T-helper 1 cell treated with Interleukin-12 subunit alpha and Interleukin-12 subunit beta and Interleukin-4 antibody, amounts not matched to agents 30 μg/mL and 1 μg/mL, for 36 hours (primary cell): Measurements from ENCODE around the gene NXPH1.

ENCODE experiments used
- H3K27ac Mint-ChIP-seq: one replicate; pipeline ENCODE4 v1.8.0; 2021; ENCODE audit warnings: mild to moderate bottlenecking, mixed read lengths
- H3K27me3 Mint-ChIP-seq: one replicate; pipeline ENCODE4 v1.8.0; 2021; ENCODE audit warnings: low read depth, mixed read lengths
- H3K36me3 Mint-ChIP-seq: one replicate; pipeline ENCODE4 v1.8.0; 2021; ENCODE audit warnings: low read depth, mixed read lengths
- H3K4me1 Mint-ChIP-seq: one replicate; pipeline ENCODE4 v1.8.0; 2021; ENCODE audit warnings: low read depth, mixed read lengths
- H3K4me3 Mint-ChIP-seq: one replicate; pipeline ENCODE4 v1.8.0; 2021; ENCODE audit warnings: mild to moderate bottlenecking, moderate library complexity, mixed read lengths
- H3K9me3 Mint-ChIP-seq: one replicate; pipeline ENCODE4 v1.8.0; 2021; ENCODE audit warnings: mixed read lengths

Gene NXPH1

DNA sequence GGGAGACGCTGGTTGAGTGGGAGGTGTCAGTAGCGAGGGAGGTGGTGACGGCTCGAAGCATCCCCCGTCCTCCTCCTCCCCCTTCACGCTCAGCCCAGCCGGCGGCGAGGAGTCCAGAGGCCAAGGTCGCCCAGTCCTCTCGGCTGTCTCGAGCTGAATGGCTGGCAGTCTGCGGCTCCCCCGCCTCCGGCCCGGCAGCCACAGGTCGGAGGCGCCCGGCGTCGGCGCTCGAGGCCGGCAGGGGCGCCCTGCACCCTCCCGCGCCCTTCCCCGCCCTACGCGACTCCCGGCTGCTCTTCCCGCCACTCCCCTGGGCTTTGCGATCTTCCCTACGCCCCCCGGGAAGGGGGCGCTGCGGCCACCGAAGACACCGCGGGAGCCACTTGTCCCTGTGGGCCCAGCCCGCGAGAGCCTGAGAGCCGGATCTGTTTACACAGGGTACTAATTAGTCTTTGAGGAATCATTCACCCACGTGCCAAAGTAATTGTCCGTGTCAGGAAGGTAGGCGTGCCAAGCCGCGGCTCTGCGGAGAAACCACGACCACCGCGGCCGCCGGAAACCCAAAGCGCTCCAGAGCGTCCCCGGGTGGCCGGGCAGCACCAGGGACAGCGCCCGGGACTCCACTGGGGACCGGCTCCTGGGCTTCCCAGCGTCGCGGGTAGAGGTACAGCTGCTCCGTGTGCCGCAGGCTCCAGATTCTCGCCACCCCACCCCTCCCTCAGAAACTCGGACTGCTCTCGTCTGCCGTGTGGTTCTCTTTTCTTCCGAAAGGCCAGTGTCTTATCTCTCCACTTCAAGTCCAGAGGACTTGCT lies at the start of gene NXPH1:
Gene NXPH1 (plus strand): TSS at position 133 of the 813 bp plus-strand sequence.
- Mint-ChIP-seq H3K4me1 (no peaks in the 10 kb centered on the region), H3K27ac (peak within 1 kb of the TSS; percentile 34), H3K36me3 (no peaks in the 10 kb centered on the region), H3K27me3 (peaks cover 75% of the 10 kb centered on the region), H3K4me3 (no peak within 1 kb of the TSS), H3K9me3 (no peaks in the 10 kb centered on the region)

DNA sequence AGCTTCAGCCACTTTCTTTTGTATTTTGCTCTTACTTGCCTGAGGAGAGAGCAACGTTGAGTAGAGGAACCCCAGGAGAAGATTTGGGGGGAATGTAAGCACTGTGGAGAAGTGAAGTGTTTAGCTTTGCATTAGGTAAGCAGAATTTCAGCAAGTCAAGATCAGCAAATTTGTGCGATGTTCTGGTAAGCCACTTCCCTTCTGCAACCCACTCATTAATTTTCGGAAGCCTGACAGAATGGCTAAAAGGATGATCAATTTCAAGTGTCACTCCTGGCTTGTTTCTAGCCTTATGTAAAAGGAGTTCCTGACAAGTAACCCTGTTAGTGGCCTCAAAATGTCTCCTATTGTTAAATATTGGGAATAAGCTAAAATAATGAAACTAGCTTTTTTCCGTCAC lies 48.5 kb upstream of the NXPH1 start:
- Mint-ChIP-seq H3K27ac (no peak overlapping the region), H3K4me3 (no peak overlapping the region), H3K36me3 (no peaks in the 10 kb centered on the region), H3K27me3 (peaks cover 4% of the 10 kb centered on the region), H3K9me3 (no peaks in the 10 kb centered on the region), H3K4me1 (no peaks in the 10 kb centered on the region)

DNA sequence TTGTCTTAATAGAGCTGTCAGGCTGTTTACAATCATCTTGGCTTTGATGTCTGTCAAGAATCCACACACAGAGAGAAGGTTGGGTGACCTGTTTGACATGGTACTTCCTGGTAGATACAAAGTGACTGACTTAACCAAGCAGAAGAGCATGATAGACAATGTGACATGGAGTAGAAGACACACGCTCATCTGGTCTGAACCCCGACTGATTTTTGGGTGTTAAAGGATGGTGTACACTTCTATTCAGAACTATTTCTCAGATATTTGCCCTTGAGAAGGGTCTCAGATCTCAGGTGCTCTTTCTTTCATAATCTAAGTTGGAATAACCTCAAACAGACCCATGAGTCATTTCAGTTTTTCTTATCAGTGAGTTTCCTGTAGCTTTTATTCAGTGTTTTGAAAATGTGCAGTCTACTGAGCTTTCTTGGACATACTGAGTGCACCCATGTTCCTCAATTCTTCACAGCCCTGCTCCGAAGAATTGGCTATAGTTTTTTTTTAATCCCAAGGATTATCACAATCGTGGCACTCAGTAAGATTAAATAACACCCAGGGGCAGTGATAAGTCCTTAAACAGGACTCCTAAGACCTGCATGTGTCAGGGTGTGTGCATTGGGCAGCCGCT lies 46.4 kb upstream of the NXPH1 start:
- Mint-ChIP-seq H3K4me3 (no peak overlapping the region), H3K9me3 (no peaks in the 10 kb centered on the region), H3K36me3 (no peaks in the 10 kb centered on the region), H3K27ac (no peak overlapping the region), H3K27me3 (peaks cover 7% of the 10 kb centered on the region), H3K4me1 (no peaks in the 10 kb centered on the region)

DNA sequence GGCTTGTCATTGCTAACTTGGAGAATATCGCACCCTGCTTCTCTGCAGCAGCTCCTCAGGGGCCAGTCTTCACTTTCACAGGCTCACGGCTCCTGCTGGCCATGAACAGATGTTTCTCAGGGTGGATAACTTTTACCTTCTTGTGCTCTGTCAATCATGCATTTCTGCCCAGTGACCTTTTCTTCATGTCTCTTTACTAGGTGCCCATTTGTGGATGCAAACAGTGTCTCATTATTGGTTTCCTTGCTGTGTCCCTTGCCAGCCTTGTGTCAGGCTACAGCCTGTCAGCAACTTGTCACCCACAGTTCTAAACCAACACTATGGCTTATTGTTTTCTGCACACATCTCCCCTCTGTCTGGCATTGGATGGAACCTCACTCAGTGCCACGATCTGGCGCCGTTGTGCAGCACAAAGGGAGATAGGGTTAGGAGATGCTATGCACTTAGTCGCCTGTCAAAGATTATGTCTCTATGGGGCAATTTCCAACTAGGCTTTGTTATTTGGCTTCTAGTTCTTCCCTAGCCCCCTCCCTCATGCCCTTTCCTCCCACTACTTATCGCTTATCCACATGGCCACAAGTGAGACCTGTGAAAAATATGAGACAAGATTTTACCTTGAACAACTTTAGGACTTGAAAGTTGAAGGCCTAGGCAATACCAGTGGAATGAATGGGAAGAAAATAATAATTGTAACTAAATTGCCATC lies 45.7 kb upstream of the NXPH1 start:
- peaks cover 7% of the 10 kb centered on the region for H3K27me3 Mint-ChIP-seq
- no peak overlapping the region for H3K4me3 Mint-ChIP-seq

GRCh38 chr7:8388257-8388625 lies 45.2 kb upstream of the NXPH1 start:
- no peaks in the 10 kb centered on the region for H3K36me3 Mint-ChIP-seq
- no peaks in the 10 kb centered on the region for H3K4me1 Mint-ChIP-seq
- H3K27me3 Mint-ChIP-seq, result peaks cover 7% of the 10 kb centered on the region
- H3K4me3 Mint-ChIP-seq, result no peak overlapping the region
- no peak overlapping the region for H3K27ac Mint-ChIP-seq
- H3K9me3 Mint-ChIP-seq, result no peaks in the 10 kb centered on the region

More for the DNA sequence above, 45.7 kb upstream of the NXPH1 start:
- Mint-ChIP-seq H3K36me3 (no peaks in the 10 kb centered on the region), H3K9me3 (no peaks in the 10 kb centered on the region), H3K4me1 (no peaks in the 10 kb centered on the region), H3K27ac (peak overlapping the region; percentile 56)

DNA sequence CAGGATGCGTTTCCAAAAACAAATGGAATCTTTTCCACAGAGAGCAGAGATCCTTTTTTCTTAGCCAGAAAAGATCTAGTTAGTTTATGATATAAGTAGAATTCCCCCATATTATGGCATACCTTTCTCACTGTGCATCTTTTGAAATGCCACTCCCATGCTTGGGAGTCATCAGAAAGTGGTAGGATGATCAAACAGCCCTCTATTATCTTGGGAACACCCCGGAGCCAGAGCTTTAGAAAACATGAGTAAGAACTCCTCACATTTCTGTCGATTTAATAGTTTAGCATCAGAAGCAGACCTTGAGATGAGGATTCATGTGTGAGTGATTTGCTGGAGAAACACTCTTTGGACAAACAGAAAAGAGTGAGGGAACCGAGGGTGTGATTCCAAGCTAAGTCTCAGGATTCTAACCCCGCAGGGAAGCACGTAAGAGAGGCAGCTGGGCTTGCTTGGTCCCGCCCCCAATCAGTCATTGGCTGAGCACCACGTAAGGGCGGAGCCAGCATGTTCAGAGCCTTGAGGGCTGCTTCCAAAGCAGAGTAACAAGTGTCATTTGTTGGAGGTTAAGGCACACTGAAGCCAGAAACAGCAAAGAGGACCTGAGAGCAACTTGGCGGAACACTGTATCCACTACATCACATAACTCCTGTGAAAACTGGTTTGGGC lies 43.7 kb upstream of the NXPH1 start:
- H3K4me1 Mint-ChIP-seq, result no peaks in the 10 kb centered on the region
- no peaks in the 10 kb centered on the region for H3K9me3 Mint-ChIP-seq
- H3K27ac Mint-ChIP-seq, result no peak overlapping the region
- no peak overlapping the region for H3K4me3 Mint-ChIP-seq
- peaks cover 7% of the 10 kb centered on the region for H3K27me3 Mint-ChIP-seq
- H3K36me3 Mint-ChIP-seq, result no peaks in the 10 kb centered on the region

DNA sequence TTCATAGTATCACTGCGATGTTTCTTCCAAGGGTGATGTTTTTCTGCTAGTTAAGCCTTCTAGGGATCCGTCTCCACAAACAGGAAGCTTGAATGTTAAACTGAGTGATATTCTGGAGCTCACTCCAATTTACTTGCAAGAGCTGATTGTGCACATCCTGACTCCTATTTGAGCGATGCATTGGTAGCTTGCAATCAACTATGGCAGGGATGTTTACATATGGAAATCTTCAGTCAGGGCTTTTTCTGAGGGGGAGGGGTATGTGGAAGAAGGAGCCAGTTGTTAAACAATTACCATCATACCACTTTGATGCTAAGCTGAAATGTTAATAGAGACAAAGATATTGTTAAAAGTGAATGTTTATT lies 43.2 kb upstream of the NXPH1 start:
- no peaks in the 10 kb centered on the region for H3K9me3 Mint-ChIP-seq
- H3K4me3 Mint-ChIP-seq, result no peak overlapping the region
- H3K27ac Mint-ChIP-seq, result no peak overlapping the region
- H3K27me3 Mint-ChIP-seq, result peaks cover 7% of the 10 kb centered on the region
- no peaks in the 10 kb centered on the region for H3K36me3 Mint-ChIP-seq
- H3K4me1 Mint-ChIP-seq, result no peaks in the 10 kb centered on the region

DNA sequence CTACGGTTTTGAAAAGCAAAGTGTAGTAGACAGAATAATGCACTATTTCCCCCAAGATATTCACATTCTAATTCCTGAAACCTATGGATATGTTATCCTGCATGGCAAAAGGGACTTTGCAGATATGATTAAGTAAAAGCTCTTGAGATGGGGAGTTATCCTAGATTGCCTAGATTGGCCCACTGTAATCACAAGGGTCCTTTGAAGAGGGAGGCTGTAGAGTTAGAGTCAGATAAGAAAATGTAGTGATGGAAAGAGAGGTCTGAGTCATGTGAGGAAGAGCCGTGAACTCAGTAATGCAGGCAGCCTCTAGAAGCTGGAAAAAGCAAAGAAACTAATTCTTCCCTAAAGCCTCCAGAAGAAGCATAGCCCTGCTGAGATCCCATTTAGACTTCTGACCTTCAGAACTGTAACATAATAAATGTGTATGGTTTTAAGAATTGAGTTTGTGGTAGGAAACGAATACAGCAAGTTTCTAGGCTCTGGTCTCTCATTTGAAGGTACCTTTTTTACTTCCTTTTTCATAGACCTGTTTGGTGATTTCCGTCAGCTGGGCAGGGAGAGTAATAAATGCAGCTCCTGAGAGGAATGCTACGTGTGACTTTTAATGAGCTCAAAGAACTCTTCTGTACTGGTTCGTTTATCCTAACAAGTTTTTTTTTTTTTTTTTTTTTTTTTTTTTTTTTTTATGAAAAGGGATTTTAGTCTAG lies 41.9 kb upstream of the NXPH1 start:
- H3K9me3 Mint-ChIP-seq, result no peaks in the 10 kb centered on the region
- H3K4me1 Mint-ChIP-seq, result no peaks in the 10 kb centered on the region
- H3K27me3 Mint-ChIP-seq, result peaks cover 7% of the 10 kb centered on the region
- no peak overlapping the region for H3K4me3 Mint-ChIP-seq
- no peaks in the 10 kb centered on the region for H3K36me3 Mint-ChIP-seq
- H3K27ac Mint-ChIP-seq, result no peak overlapping the region

DNA sequence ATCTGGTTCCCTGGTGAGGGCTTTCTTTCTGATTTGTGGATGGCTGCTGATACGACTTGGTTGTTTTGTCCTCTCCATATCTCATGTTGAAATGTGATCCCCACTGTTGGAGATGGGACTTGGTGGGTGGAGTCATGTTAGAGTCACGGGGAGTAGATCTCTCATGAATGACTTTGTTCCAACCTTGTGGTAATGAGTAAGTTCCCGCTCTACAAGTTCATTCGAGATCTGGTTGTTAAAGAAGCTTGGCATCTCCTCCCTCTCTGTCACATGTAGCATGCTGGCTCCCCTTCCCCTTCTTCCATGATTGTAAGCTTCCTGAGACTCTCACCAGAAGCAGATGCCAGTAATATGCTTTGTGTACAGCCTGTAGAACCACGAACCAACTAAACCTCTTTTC lies 37.1 kb upstream of the NXPH1 start:
- no peaks in the 10 kb centered on the region for H3K9me3 Mint-ChIP-seq
- no peaks in the 10 kb centered on the region for H3K27me3 Mint-ChIP-seq
- no peaks in the 10 kb centered on the region for H3K36me3 Mint-ChIP-seq

DNA sequence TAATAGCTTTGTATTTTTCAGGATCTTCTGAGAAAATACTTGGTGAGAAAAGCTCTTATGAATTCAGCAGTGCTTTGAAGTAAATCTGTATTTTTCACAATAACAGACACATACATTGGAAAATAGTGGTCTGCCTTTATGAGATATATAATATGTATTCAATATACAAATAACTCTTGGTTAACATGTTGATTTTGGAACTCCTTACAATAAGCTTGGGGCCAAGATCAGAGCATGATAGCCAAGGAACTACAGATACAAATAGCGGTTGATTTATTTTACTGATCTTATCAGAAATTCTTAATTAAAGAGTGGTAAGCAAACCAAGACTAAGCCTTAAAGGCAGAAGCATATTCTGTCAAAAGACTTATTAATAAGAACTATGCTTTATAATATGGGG lies 24.5 kb upstream of the NXPH1 start:
- H3K27ac Mint-ChIP-seq, result no peak overlapping the region
- H3K4me1 Mint-ChIP-seq, result no peaks in the 10 kb centered on the region
- no peak overlapping the region for H3K4me3 Mint-ChIP-seq
- H3K9me3 Mint-ChIP-seq, result no peaks in the 10 kb centered on the region
- no peaks in the 10 kb centered on the region for H3K27me3 Mint-ChIP-seq
- no peaks in the 10 kb centered on the region for H3K36me3 Mint-ChIP-seq

More for the DNA sequence above, 37.1 kb upstream of the NXPH1 start:
- no peaks in the 10 kb centered on the region for H3K4me1 Mint-ChIP-seq
- no peak overlapping the region for H3K4me3 Mint-ChIP-seq
- no peak overlapping the region for H3K27ac Mint-ChIP-seq

DNA sequence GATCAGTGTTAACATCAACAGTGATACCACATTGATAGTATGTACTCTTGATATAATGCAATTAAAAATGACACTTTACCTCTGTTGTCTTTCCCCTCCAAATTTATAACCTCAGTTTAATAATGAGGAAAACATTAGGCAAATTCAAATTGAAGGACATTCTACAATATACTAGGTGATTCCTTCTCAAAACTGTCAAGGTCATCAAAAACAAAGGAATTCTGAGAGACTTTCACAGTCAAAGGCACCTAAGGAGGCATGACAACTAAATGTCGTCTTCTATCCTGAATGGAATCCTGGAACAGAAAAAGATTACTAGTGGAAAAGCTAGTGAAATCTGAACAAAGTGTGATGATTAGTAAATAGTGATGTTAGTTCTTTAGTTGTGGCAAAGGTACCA lies 22.3 kb upstream of the NXPH1 start:
- Mint-ChIP-seq H3K4me1 (no peaks in the 10 kb centered on the region), H3K4me3 (no peak overlapping the region), H3K36me3 (no peaks in the 10 kb centered on the region), H3K27ac (no peak overlapping the region), H3K9me3 (no peaks in the 10 kb centered on the region), H3K27me3 (no peaks in the 10 kb centered on the region)

GRCh38 chr7:8413600-8413999 lies 19.8 kb upstream of the NXPH1 start:
- H3K27me3 Mint-ChIP-seq, result no peaks in the 10 kb centered on the region
- H3K36me3 Mint-ChIP-seq, result no peaks in the 10 kb centered on the region
- no peaks in the 10 kb centered on the region for H3K4me1 Mint-ChIP-seq
- H3K4me3 Mint-ChIP-seq, result no peak overlapping the region
- no peaks in the 10 kb centered on the region for H3K9me3 Mint-ChIP-seq
- H3K27ac Mint-ChIP-seq, result no peak overlapping the region

DNA sequence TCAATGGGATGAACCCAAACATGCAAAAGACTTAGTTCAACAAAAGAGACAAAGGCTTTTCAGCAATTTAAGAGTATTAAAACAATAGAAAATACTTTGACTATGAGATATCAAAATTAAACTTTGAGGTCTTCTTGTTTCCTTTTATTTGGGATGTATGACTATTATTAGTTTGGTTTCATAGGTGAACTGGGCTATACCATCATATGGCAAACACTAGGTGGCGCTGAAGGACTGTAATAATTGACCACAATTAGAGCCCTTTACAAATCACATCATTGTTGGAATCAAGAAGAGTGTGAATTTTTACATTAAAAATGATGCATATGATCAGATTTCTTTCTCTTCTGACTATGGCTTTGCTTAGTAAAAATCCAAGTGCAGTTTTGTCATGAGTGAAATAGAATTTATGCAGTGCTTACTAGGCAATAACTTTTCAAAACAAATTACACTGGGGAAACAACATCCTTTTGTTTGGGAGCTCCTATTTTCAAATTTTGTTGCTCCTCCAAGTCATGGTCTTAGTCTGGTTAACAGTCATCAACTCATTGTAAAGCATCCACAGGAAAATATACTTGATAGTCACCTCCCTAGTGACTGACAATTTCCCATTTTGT lies 14.7 kb upstream of the NXPH1 start:
- H3K27ac Mint-ChIP-seq, result no peak overlapping the region
- H3K4me1 Mint-ChIP-seq, result no peaks in the 10 kb centered on the region
- H3K9me3 Mint-ChIP-seq, result no peaks in the 10 kb centered on the region
- no peak overlapping the region for H3K4me3 Mint-ChIP-seq
- H3K36me3 Mint-ChIP-seq, result no peaks in the 10 kb centered on the region
- H3K27me3 Mint-ChIP-seq, result no peaks in the 10 kb centered on the region

DNA sequence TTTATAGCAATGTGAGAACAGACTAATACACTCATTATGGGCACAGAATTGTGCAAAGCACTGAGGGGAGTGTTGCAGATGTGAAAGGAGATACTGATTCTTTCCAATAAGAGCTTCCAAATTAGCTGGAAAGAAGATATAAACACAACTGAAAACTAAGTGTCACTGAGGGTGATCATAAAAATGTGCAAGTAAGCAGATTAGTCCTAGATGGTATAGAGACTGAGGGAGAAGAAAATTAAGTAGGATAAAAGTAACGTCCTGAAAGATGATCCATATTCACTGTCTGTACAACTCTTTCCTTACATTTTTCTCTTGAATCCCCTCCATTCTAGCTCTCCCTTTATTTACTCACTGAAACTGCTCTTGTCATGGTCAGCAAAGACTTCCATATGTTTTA lies 11.2 kb upstream of the NXPH1 start:
- no peaks in the 10 kb centered on the region for H3K4me1 Mint-ChIP-seq
- no peaks in the 10 kb centered on the region for H3K36me3 Mint-ChIP-seq
- no peak overlapping the region for H3K4me3 Mint-ChIP-seq
- no peaks in the 10 kb centered on the region for H3K9me3 Mint-ChIP-seq
- no peak overlapping the region for H3K27ac Mint-ChIP-seq
- H3K27me3 Mint-ChIP-seq, result no peaks in the 10 kb centered on the region
